NCI-H2227 treated with DMSO at 0.1 percent for 48 hours (cell line): ENCODE results near the gene THOC1.
A peak's percentile ranks its signal among the peaks of the same experiment; 100 is the strongest.

ENCODE experiments used
- DNase-seq: peaks from one replicate; lab custom pipeline; 2025; lab: John Stamatoyannopoulos, UW

Gene THOC1

GRCh38 chr18:274313-274712 is 6.5 kb upstream of the THOC1 start:
- no peak for DNase-seq

- DNase-seq: no peak
Observed at GRCh38 chr18:273525-273924, 5.7 kb upstream of the THOC1 start.

DNA sequence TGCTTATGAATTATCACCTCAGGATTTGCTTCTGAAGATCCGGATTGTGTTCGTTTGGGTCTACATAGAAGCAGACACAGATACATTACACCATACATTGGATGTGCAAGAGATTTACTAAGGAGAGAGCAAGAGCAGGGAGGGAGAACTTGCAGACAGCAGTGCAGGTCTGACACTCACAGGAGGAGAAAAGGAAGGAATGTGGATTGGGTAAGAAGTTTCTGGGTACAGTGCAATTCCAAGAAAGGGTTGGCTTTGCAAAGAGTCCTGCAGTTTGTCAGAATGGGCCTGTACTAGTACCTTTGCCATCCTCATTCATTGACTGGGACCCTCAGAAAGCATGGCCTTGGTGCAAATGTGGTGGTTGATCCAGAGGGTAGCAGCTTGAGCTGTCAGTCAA is 4.8 kb upstream of the THOC1 start:
- DNase-seq: no peak

- DNase-seq: no peak
Observed at GRCh38 chr18:269480-270095, 1.7 kb upstream of the THOC1 start.

- DNase-seq: peak; percentile 74
Observed at GRCh38 chr18:267380-267687, 513 bp downstream of the THOC1 start.

GRCh38 chr18:261398-262073 is 6.3 kb downstream of the THOC1 start:
- no peak for DNase-seq

DNA sequence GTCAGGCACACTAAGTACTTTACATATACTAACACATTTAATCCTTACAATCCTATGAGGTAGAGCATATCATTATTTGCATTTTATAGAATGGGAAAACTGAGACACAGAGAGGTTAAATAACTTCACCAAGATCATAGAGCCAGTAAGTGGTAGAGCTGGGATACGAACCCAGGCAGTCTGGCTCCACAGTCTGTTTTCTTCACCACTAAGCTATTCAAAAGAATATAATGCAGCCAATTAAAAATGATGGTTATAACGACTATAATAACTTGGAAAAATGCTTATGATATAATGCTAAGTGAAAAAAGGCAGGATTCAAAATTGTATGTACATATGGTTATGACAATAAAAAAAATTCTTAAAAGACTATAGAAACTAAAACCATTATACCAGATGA is 7.3 kb downstream of the THOC1 start:
- no peak for DNase-seq

GRCh38 chr18:255171-255570 is 12.7 kb downstream of the THOC1 start:
- no peak for DNase-seq

GRCh38 chr18:253121-253520 is 14.7 kb downstream of the THOC1 start:
- DNase-seq: no peak

DNA sequence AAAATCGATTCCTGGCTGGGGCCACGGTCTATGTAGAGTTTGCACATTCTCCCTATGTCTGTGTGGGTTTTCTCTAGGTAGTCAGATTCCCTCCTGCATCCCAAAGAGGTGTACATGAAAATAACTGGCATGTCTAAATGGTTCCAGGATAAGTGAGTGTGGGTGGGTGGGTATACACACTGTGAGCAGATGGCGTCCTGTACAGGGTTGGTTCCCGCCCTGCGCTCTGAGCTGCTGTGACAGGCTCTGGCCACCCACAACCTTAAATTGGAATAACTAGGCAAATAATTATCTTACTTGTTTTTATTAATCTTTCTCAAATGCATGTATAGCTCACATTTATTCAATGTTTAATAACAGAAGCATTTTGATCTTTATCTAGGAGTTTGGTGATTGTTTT is 16.3 kb downstream of the THOC1 start:
- DNase-seq: no peak

DNA sequence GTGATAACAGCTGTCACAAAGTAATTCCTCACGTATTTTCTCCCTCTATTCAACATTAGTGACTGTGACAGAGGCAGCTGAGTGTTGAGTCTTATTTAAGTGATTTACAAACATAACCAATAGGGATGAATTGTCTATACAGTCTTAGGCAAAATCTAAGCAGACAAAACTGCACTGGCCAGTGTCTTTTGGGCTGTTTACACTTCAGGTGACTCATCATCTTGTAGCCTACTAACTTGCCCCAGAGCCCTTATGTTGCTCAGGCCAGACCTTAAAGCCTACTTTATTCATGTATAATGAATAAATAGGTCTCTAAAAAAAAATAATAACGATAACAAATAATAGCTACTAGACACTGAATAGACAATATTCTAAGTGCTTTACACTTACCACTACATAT is 17.2 kb downstream of the THOC1 start:
- DNase-seq: no peak

- DNase-seq: no peak
Observed at GRCh38 chr18:248053-248452, 19.8 kb downstream of the THOC1 start.

DNA sequence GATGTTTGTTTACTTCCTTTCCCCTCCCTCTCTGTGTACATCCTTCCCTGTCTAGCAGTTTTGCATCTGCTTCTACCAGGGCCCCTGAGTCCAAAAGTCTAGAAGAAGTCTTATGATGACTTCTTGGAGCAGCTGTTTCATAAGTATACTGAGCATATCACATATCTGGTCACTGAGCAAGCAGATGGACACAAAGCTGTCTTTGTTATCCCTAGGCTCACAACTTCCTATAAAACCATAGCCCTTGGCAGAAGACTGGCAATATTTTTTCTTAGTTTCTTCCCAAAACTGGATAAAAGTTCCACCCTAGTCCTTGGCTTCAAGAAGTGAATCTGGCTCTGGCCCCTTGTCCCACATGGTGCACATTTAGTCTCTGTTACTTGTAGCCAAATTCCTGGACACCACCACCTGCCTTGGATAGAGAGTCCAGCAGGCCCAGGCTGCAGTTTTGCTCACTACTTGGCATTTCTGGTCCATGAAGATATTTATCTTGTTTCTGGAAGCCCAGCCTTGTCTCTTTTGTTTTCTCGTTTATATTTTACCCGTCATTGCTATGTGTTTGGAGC is 22.5 kb downstream of the THOC1 start:
- DNase-seq: no peak

DNA sequence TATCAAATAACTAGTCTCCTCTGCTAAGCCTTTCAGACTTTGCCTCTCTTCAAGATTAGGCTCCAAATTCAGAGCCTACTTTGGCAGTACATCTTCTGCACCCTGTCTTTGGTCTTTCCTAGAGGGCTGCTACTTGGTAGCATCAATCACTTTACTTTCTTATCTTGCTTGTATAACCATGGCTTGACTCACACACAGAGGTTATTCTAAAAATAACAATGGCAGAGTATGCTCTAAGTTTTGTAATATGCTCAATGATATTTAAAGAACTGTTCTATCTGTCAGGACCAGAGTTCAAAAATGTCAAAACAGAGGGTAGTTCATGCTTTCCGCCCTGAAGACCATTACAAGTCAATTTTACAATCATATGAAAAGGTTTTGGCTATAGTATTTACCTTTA is 27.7 kb downstream of the THOC1 start:
- DNase-seq: no peak

- no peak for DNase-seq
Observed at GRCh38 chr18:231563-231962, 36.3 kb downstream of the THOC1 start.

DNA sequence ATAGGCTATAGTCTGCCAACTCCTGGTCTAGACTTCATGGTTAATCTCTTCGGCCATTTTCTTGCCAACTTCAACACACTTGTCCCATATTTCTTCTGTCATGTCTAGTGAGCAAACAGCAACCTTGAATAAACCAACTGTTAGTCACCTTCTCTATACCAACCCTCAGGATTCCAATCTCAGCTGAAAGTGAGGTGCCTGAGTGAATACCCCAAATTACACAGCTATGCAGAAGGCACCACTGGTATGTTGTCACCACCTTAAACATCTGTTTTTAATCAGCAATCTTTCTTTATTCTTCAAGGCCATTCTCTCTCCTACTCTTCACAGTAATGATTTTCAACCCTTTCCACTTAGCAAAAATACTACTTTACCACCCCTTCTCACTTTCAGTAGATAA is 39.3 kb downstream of the THOC1 start:
- DNase-seq: no peak

DNA sequence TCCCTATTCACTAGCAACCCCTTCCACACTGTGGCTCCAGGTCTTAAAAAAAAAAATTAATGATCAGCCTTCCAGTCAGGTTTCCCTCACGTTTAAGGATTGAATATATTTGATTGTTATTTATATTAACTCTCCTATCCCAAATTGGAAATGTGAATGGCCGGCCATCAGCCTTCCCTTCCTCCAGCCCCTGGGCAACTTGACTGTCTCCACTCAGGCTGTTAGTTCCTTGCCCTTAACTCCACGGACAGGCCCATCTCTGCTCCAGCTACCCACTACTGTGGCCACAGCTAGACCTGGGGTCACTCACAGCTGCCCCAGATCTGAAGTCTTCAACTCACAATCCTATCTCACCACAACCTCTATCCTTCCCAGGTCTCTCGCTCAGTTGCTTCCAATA is 39.9 kb downstream of the THOC1 start:
- no peak for DNase-seq

- no peak for DNase-seq
Observed at GRCh38 chr18:227374-227773, 40.5 kb downstream of the THOC1 start.

- no peak for DNase-seq
Observed at GRCh38 chr18:225745-226144, 42.1 kb downstream of the THOC1 start.

- no peak for DNase-seq
Observed at GRCh38 chr18:220708-221107, 47.1 kb downstream of the THOC1 start.

DNA sequence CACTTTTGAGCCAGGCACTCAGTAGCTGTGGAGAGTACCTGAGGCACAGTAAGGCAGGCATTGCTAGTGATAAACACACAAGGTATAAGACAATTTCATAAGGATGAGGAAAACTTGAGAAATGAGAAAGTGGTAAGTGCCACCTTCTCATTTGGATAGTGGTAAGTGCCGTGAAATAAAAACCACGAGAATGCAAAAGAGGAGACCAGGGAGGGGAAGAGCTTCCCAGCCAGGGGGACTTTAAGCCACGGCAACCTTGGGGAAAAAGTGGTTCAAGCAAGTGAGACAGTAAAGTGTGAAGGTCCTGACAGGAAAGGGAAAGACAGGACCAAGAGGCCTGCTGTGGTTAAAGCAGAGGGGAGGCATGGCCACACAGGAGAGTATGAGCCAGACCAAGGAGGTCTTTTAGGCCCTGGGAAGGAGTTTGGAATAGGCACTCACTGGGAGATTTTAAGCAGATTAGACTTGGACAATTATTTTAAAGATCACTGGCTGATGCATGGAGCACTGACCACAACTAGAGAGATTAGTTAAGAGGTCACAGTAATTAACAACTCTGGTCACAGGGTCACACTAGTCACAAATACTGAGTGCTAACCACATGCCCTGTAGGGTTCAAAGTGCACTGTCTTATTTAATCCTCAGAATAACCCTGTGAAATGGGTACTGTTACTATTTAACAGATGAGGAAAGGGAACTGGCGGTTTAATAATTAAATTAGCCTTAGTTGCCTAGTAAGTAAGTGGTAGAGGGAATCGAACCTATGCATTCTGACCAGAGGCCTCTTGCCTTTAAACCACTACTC is 50.1 kb downstream of the THOC1 start:
- DNase-seq: no peak

GRCh38 chr18:215448-216010 is 52.3 kb downstream of the THOC1 start:
- no peak for DNase-seq

GRCh38 chr18:213966-214365 is 53.9 kb downstream of the THOC1 start:
- DNase-seq: no peak
